Measurements from ENCODE around the gene SLC1A1.
"Not testable (repeated sequence)": the region's sequence is repeated elsewhere in the genome, so short reads cannot be mapped to it uniquely, and the experiment has no call there.

Gene SLC1A1

DNA sequence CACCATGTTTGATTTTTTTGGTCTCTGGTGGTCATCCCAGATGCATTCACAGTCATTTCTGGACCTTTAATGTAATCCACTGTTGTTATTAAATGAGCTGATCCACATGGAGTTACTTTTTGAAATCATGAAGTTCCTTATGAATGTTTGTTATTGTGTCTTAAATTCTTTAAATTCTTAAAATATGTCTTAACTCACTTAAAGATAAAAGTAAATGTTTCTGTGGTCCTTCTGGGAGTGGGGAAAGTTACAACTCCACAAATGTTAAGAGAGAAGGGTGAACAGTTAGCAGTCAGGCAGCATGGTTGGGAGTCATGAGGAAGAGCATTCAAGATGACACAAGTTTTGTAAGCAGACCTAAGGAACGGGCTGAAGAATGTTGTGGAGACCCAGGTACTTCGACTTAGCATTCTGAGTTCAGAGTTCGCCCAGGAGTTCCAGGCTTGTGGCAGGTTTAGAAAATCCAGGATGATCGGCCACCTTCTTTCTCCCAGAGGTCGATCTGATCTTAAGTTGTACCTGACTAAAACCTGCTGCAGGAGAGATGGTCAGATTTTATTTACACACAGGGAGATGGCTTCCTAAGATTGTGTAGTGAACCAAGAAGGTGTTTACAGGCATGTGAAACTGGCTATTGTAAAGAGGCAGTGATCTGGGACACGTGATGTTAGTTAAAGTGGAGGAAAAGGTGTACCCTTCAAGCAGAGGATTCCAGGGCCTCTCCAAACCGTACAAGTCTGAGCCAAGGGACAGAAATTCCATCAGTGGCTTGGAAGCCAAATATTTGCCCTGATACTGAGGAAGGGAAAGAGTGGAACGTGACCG, 17.2 kb downstream of the SLC1A1 start:
- no peak for DNase-seq

- no peak for DNase-seq
Observed at GRCh38 chr9:4508246-4508906, 18.1 kb downstream of the SLC1A1 start.

- no peak for DNase-seq
Observed at GRCh38 chr9:4508907-4509589, 18.8 kb downstream of the SLC1A1 start.

- no peak for DNase-seq
Observed at GRCh38 chr9:4509590-4509984, 19.3 kb downstream of the SLC1A1 start.

DNA sequence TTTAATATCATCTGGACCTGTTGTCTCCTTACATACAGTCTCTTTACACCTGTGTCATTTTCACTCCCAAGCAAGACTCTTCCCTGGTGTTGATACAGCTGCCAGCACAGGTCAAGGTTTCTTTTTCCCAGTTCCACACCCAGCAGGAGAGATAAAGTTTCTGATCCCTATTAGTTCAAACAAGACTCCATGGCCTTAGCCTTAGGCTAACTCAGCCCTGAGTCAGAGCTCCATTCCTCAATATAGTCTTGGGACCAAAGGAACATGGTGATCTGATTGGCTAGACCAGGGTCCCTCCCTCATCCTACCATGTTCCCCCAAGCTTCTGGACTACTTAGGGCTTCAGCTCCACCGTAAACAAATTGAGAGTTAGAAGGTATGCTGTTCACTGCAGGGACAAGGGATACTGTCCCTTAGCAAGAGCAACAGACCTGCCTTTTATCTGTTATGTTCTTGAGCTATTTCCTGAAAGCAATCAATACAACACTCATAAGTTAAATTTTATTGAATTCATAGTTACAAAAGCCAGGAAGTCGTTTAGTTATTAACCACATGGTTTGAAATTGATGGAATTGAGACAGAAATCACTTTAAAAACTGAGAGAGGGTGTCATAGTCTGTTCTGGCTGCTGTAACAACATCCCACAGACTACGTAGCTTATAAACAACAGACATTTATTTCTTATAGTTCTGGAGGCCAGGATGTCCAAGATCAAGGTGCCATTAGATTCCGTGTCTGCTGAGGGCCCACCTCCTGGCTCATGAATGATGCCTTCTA, 20.5 kb downstream of the SLC1A1 start:
- no peak for DNase-seq

DNA sequence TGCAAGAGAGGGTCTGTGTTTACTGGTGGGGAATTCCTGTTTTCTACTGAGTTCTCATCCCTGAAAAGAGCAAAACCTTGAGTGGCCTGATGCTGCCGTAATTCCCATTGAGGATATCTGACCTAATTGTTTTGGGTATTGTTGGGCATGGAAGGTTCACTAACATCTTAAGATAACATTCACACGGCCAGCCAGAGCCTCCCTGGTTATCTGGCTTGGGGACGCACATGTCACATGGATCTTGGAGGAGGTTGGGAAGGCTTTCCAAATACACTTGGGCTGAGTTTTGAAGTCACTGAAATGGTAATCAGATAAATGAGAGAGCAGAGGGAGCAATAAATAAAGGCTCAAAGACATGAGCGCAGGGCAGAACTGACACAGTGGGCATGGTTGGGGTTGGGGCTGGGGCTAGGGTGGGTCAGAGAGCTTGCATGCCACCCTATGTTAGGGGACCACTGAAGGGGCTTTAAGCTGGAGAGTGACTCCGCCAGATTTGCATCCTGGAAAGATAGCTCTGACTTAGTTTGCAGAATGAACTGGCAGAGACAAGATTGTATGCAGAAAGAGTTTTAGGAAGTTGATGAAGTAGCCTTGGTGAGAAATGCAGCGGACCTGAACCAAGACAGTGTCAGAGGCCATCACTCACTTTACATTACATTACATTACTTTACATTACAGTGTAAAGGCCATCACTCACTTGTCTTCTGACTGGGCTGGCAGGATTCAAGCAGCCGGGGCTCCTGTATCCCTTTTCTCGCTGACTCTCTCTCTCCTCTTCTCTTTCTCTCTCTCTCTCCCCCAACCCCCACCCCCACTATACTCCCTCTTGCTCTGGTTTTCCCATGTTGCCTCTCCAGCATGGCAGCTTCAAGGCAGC, 24.2 kb downstream of the SLC1A1 start:
- DNase-seq = no peak

DNA sequence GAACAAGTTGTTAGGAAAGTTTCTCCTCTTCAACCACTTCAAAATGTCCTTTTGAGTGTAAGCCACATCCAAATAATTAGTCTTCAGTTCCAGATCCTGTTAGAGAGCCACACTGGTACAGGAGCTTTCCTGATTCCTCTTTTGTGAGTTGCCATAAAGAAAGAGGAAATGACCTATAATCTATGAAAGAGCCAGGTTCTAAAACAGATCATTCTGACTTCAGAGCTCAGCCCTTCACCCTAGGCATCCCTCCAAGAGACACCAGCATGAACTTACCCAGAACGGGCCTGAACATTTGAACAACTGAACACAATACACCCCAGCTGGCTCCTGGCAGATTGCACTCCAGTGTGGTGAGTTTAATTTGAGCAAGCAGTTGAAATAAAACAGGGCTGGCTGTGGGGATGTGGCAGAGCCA, 25.7 kb downstream of the SLC1A1 start:
- DNase-seq = no peak

DNA sequence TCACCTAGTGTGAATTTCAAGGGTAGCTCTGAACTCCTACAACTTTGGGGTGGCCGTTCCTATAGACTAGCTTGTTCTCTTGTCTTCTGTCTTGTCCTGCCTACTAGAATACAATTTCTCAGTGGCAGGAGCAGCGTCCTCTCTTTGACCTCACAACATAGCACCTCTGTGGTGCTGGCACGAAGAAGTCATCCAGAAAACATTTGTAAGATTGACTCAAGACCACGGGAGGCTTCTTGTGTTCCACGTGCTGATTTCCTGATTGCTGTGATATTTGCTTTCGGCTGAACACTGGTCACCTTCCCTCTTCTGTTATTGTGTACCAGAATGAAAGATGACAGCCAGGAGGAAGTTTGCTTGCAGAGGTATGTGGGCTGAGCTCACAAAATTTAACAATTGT, 27.0 kb downstream of the SLC1A1 start:
- no peak for DNase-seq

GRCh38 chr9:4519604-4520003, 29.3 kb downstream of the SLC1A1 start:
- no peak for DNase-seq

DNA sequence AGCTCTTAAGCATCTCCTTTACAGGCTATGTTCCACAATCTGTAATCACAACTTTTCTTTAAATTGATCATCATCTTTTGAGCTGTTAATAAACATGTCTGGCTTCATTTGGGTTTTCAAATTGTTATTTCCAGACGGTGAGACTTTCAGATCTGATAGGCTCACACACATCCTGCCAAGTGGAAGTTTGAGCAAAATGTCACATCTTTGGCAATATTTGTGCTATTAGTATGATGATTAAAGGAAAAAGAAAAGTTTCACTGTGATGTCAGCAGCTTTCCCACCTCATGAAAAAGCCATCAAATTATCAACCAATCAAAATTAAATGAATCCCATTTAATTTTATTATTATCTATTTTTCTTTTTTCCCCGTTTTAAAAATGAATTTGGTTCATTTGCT, 29.8 kb downstream of the SLC1A1 start:
- no peak for DNase-seq

DNA sequence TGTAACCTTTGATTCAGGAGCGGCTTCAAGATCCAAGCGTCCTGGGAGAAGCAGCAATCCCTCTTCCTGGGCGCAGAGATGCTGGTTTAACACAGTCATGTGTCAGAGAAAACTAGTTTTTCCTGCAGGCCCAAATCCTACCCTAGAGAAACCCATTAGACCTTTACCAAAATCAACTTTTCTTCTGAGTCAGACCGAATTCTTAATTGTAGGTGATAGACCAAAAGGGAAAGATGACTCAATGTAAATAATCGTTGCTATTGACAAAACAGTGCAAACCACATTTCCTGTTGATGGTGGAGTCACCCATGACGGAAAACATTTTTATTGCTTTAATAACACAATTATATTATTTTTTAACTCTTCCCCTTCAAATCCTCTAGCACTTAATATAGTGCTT, 40.1 kb downstream of the SLC1A1 start:
- no peak for DNase-seq

GRCh38 chr9:4530831-4531230, 40.6 kb downstream of the SLC1A1 start:
- DNase-seq = not testable (repeated sequence)

GRCh38 chr9:4531355-4531754, 41.1 kb downstream of the SLC1A1 start:
- not testable (repeated sequence) for DNase-seq

DNA sequence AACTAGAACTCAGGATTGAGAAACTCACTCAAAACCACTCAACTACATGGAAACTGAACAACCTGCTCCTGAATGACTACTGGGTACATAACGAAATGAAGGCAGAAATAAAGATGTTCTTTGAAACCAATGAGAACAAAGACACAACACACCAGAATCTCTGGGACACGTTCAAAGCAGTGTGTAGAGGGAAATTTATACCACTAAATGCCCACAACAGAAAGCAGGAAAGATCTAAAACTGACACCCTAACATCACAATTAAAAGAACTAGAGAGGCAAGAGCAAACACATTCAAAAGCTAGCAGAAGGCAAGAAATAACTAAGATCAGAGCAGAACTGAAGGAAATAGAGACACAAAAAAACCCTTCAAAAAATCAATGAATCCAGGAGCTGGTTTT, 43.6 kb downstream of the SLC1A1 start:
- DNase-seq = not testable (repeated sequence)

DNA sequence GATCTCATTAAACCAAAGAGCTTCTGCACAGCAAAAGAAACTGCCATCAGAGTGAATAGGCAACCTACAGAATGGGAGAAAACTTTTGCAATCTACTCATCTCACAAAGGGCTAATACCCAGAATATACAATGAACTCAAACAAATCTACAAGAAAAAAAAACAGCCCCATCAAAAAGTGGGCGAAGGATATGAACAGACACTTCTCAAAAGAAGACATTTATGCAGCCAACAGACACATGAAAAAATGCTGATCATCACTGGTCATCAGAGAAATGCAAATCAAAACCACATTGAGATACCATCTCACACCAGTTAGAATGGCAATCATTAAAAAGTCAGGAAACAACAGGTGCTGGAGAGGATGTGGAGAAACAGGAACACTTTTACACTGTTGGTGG, 45.9 kb downstream of the SLC1A1 start:
- DNase-seq = not testable (repeated sequence)

GRCh38 chr9:4537581-4537980, 47.3 kb downstream of the SLC1A1 start:
- DNase-seq = no peak

DNA sequence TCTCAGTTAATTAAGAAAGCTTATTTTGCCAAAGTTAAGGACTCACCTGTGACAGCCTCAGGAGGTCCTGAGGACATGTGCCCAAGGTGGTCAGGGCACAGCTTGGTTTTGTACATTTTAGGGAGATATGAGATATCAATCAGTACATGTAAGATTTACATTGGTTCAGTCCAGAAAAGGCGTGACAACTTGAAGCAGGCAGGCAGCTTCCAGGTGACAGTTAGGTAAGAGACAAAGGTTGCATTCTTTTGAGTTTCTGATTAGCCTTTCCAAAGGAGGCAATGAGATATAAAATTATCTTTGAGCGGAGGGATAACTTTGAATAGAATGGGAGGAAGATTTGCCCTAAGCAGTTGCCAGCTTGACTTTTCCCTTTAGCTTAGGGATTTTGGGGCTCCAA, 47.8 kb downstream of the SLC1A1 start:
- DNase-seq = no peak

- no peak for DNase-seq
Observed at GRCh38 chr9:4538621-4539020, 48.4 kb downstream of the SLC1A1 start.

DNA sequence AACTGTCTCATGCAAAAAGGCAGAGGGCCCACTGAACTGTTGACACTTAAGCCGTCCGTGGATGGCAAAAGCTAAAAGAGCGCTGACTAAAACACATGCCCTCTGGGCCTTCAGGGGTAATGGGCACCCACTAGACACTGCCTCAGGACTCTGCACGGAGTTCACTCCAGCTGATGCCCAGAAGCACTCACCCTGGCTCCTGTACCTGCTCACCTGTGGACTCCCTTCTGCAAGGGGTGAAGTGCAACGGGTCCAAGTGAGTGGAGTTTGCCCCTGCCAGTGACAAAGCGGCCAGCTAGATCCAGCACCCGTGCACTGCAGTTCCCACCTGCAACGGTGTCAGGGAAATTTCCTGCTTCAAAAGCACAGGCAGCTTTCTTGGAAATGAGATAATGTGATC, 50.2 kb downstream of the SLC1A1 start:
- DNase-seq = no peak

GRCh38 chr9:4541281-4541680, 51.0 kb downstream of the SLC1A1 start:
- no peak for DNase-seq

- DNase-seq = no peak
Observed at GRCh38 chr9:4541856-4542255, 51.6 kb downstream of the SLC1A1 start.

DNA sequence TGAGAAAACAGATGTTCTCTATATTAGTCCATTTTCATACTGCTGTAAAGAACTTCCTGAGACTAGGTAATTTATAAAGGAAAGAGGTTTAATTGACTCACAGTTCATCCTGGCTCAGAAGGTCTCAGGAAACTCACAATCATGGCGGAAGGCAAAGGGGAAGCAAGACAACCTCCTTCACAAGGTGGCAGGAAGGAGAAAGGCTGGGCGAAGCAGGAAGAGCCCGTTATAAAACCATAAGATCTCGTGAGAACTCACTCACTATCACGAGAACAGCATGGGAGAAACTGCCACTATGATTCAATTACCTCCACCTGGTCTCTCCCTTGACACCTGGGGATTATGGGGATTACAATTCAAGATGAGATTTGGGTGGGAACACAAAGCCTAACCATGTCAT, 54.4 kb downstream of the SLC1A1 start:
- DNase-seq = not testable (repeated sequence)

Measured in NCI-H2227 treated with DMSO at 0.1 percent for 48 hours (cell line).